ENCODE measurements around the gene MRPS23.

- TF ChIP-seq POLR2A (IDR thresholded peaks at IDR 0.05) (no peak), CTCF (IDR thresholded peaks at IDR 0.05) (no peak)
Measured at GRCh38 chr17:57856792-57857620, 7.2 kb upstream of the MRPS23 start.
